ENCODE data around the gene MYO1E. TPM values are rescaled to one million over a fixed set of nuclear protein-coding genes. Genes with fewer than 3 reads are reported as not detected.

The MYO1E gene
- total RNA-seq, 6 experiments from 2014 or later, result 108 to 142 (median 115) TPM

DNA sequence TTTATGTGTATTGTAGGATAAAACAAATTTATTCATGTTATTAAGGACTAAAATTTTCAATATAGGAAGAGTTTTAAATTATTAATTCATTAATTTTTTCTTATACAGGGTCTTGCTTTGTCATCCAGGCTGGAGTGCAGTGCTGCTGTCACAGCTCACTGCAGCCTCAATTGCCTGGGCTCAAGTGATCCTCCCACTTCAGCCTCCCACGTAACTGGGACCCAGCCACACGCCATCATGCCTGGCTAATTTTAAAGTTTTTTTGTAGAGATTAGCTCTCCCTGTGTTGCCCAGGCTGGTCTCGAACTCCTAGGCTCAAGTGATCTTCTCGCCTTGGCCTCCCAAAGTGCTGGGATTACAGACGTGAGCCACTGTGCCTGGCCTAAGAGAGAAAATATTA lies 253.0 kb downstream of the MYO1E start:
- no peaks in the 10 kb centered on the region for H3K9me3 Mint-ChIP-seq
- TF ChIP-seq, protein P1, sequence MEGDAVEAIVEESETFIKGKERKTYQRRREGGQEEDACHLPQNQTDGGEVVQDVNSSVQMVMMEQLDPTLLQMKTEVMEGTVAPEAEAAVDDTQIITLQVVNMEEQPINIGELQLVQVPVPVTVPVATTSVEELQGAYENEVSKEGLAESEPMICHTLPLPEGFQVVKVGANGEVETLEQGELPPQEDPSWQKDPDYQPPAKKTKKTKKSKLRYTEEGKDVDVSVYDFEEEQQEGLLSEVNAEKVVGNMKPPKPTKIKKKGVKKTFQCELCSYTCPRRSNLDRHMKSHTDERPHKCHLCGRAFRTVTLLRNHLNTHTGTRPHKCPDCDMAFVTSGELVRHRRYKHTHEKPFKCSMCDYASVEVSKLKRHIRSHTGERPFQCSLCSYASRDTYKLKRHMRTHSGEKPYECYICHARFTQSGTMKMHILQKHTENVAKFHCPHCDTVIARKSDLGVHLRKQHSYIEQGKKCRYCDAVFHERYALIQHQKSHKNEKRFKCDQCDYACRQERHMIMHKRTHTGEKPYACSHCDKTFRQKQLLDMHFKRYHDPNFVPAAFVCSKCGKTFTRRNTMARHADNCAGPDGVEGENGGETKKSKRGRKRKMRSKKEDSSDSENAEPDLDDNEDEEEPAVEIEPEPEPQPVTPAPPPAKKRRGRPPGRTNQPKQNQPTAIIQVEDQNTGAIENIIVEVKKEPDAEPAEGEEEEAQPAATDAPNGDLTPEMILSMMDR (IDR thresholded peaks at IDR 0.05), result no peak
- DNase-seq, result no peak
- peaks cover 17% of the 10 kb centered on the region for H3K36me3 Mint-ChIP-seq (ENCODE audit: low read depth)
- H3K4me1 Mint-ChIP-seq (ENCODE audit: low read depth), result no peaks in the 10 kb centered on the region
- H3K27ac Mint-ChIP-seq, result no peak overlapping the region
- peaks cover 2% of the 10 kb centered on the region for H3K27me3 Mint-ChIP-seq (ENCODE audit: insufficient read depth)
- H3K4me3 Mint-ChIP-seq, result no peak overlapping the region

DNA sequence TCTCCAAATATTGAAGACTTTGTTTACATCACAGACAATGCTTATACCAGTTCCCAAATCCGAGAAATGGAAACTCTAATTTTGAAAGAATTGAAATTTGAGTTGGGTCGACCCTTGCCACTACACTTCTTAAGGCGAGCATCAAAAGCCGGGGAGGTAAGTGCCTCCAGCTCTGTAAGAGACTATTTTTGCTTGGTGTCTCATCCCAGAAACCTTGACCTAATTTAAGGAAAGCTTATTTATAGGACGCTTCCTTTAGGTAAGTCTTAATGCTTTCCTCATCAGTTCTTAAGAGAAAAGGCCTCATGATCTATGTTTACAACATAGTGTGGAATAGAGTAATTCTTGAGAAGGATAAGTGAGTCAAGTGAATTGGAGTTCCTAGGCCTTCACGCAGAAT lies 255.9 kb downstream of the MYO1E start:
- Mint-ChIP-seq H3K27ac (no peak overlapping the region), H3K4me1 (ENCODE audit: low read depth) (no peaks in the 10 kb centered on the region), H3K27me3 (ENCODE audit: insufficient read depth) (peaks cover 2% of the 10 kb centered on the region), H3K9me3 (no peaks in the 10 kb centered on the region), H3K36me3 (ENCODE audit: low read depth) (peaks cover 26% of the 10 kb centered on the region), H3K4me3 (no peak overlapping the region)
- no peak for DNase-seq
- TF ChIP-seq, protein P1 (IDR thresholded peaks at IDR 0.05), result no peak

DNA sequence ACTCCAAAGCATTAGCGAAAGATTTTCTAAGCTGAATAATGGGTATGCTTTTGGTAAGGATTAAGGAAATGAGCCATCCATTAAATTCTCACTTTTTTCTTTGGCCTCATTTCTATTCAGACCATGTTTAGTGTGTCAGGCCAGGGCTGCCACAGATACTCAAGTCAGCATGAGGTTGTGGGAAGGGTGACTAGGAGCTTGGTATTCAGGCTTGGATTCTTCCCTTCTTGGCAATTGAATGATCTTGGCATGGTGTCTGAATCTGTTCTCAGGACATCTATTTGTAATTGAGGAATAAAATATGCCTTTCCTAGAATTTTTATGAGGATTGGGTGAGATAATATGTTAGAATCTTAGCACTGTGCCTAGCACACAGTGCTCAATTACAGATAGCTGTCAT lies 256.5 kb downstream of the MYO1E start:
- Mint-ChIP-seq H3K27me3 (ENCODE audit: insufficient read depth) (peaks cover 2% of the 10 kb centered on the region), H3K4me1 (ENCODE audit: low read depth) (no peaks in the 10 kb centered on the region), H3K36me3 (ENCODE audit: low read depth) (peaks cover 26% of the 10 kb centered on the region), H3K9me3 (no peaks in the 10 kb centered on the region), H3K4me3 (no peak overlapping the region), H3K27ac (no peak overlapping the region)
- DNase-seq, result no peak
- TF ChIP-seq, protein P1 (IDR thresholded peaks at IDR 0.05), result no peak

DNA sequence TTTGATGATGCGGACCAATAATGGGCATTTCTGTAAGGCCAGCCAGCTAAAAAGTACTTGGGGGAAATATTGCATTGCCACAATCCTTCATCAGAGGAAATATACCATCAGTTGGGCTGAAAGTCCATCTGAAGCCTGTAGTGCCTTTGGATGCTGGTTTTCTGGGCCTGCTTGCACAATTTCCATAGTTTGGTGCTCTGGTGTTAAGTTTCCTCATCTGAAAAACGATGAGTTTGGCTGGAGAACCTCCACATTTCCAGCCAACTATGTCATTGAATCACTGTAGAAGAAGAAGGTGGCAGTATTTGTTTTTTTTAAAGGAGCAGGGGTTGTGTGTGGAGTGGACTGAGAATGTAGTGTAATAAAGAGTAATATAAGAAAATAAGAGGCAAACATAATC lies 257.6 kb downstream of the MYO1E start:
- H3K4me3 Mint-ChIP-seq, result no peak overlapping the region
- peaks cover 26% of the 10 kb centered on the region for H3K36me3 Mint-ChIP-seq (ENCODE audit: low read depth)
- no peak overlapping the region for H3K27ac Mint-ChIP-seq
- no peaks in the 10 kb centered on the region for H3K9me3 Mint-ChIP-seq
- peaks cover 2% of the 10 kb centered on the region for H3K27me3 Mint-ChIP-seq (ENCODE audit: insufficient read depth)
- no peak for DNase-seq
- TF ChIP-seq, protein P1 (IDR thresholded peaks at IDR 0.05), result no peak
- H3K4me1 Mint-ChIP-seq (ENCODE audit: low read depth), result no peaks in the 10 kb centered on the region

DNA sequence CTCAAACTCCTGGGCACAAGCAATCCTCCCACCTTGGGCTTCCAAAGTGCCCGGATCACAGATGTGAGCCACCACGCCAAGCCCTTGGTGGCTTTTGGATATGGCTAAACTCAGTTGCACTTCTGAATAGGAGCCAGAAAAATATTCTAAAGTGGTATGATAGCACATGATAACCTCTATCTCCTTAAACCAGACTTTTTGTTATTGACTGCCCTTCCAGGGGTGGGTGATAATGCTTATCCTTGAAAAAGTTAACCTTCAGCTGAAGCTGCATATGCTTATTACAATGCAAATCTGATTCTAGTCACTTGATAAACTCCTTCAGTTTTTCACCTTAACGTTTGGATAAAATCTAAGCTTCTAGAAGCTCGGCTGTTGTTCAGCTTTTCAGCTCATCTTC lies 261.4 kb downstream of the MYO1E start:
- DNase-seq, result no peak
- H3K9me3 Mint-ChIP-seq, result no peaks in the 10 kb centered on the region
- H3K27me3 Mint-ChIP-seq (ENCODE audit: insufficient read depth), result no peaks in the 10 kb centered on the region; the same call in 1 of the 2 replicates
- H3K27ac Mint-ChIP-seq, result no peak overlapping the region
- no peak overlapping the region for H3K4me3 Mint-ChIP-seq
- peaks cover 4% of the 10 kb centered on the region for H3K4me1 Mint-ChIP-seq (ENCODE audit: low read depth)
- H3K36me3 Mint-ChIP-seq (ENCODE audit: low read depth), result peaks cover 41% of the 10 kb centered on the region
- TF ChIP-seq, protein P1 (IDR thresholded peaks at IDR 0.05), result no peak

DNA sequence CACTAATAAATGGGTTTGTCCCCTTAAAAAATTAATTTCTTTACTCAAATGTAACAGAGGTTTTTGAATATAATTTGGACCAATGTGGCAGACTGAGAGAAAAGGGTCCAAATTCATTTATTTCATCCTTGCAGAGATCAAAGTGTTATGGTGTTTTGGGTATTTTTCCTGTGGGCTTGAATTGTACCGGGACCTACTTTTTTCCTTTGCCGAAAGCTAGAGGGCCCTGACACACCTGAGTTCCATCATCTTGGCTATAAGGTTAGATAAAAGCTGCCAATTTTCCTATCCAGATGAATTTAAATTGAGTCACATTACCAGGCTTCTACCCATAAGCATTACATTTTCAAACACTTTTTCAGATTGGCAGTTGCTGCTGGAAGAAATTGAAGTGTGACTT lies 266.8 kb downstream of the MYO1E start:
- no peak for DNase-seq
- Mint-ChIP-seq H3K4me1 (ENCODE audit: low read depth) (peaks cover 22% of the 10 kb centered on the region), H3K27me3 (ENCODE audit: insufficient read depth) (peaks cover 6% of the 10 kb centered on the region), H3K36me3 (ENCODE audit: low read depth) (peaks cover 20% of the 10 kb centered on the region), H3K9me3 (no peaks in the 10 kb centered on the region), H3K27ac (peak overlapping the region; percentile 99), H3K4me3 (peak overlapping the region; percentile 97)
- TF ChIP-seq, protein P1 (IDR thresholded peaks at IDR 0.05), result no peak
